Lower lobe of right lung (tissue), 2 donors: Measurements from ENCODE around the gene ANKRD24. TPM values are rescaled to one million over a fixed set of nuclear protein-coding genes. Genes with fewer than 3 reads are reported as not detected.

Experiments used
- ATAC-seq, 2 donors: fragments of 200-7000 bp; cut with Tn5 transposase; one replicate each; pipeline ENCODE4 v1.9.1; 2020 to 2022; ENCODE audit warnings: mild to moderate bottlenecking in 2 of 2, moderate library complexity in 2 of 2
- DNase-seq: peaks from one replicate; pipeline ENCODE4 v3.0.0-alpha.2; 2020
- H3K27ac ChIP-seq: fragments of 200-600 bp; one replicate; pipeline ENCODE4 v1.8.0; 2022
- H3K27me3 ChIP-seq: fragments of 200-600 bp; one replicate; pipeline ENCODE4 v1.8.0; 2022; ENCODE audit warnings: low read depth
- H3K36me3 ChIP-seq: fragments of 200-600 bp; one replicate; pipeline ENCODE4 v1.8.0; 2022; ENCODE audit warnings: mild to moderate bottlenecking
- H3K4me1 ChIP-seq: fragments of 200-600 bp; one replicate; pipeline ENCODE4 v1.8.0; 2022
- H3K4me3 ChIP-seq: fragments of 200-600 bp; one replicate; pipeline ENCODE4 v1.8.0; 2022; ENCODE audit warnings: mild to moderate bottlenecking
- H3K9me3 ChIP-seq: fragments of 200-600 bp; one replicate; pipeline ENCODE4 v1.8.0; 2022
- intact Hi-C: fragments of 100-400 bp; cut with DNase I; formaldehyde crosslinking; loops from one replicate; pipeline ENCODE4 v1.11.0; 2022
- total RNA-seq: library from RNA; stranded (reverse); fragmentation: NEBNext Ultra II Directional; extraction: Animal tissue kit (Norgen Biotek cat#: 25700); gene quantifications from one replicate; pipeline ENCODE4 v1.2.1, GENCODE V29; 2021
- TF ChIP-seq, protein P1 (sequence below): fragments of 200-600 bp; IDR thresholded peaks from one replicate; pipeline ENCODE4 v1.8.0; 2022; ENCODE audit warnings: antibody characterized with exemption, mild to moderate bottlenecking
- donor health status: DM: no; HTN: yes; CAD: no; lungs with severe emphysema.

Gene ANKRD24
- total RNA-seq, 1 donor from 2014 or later, result 1.9 TPM

DNA sequence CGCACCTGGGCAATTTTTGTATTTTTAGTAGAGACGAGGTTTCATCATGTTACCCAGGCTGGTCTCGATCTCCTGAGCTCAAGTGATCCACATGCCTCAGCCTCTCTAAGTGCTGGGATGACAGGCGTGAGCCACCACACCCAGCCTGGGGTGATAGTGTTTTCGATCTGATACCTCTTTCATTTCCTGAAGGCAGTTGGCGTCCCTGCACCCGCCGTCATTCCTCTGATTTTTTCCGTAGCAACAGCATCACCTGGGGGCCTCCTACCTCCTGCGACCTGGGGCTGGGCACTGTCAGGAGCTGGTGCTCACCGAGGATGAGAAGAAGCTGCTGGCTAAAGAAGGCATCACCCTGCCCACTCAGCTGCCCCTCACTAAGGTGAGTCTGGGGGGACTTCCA, 18.2 kb upstream of the ANKRD24 start:
- Histone ChIP-seq H3K4me1 (no peaks in the 10 kb centered on the region), H3K27ac (no peak overlapping the region), H3K36me3 (no peaks in the 10 kb centered on the region), H3K27me3 (peaks cover 10% of the 10 kb centered on the region), H3K9me3 (no peaks in the 10 kb centered on the region), H3K4me3 (no peak overlapping the region)
- intact Hi-C loops, result no loop called here
- DNase-seq (no peak), ATAC-seq (no peak)
- TF ChIP-seq, protein P1, sequence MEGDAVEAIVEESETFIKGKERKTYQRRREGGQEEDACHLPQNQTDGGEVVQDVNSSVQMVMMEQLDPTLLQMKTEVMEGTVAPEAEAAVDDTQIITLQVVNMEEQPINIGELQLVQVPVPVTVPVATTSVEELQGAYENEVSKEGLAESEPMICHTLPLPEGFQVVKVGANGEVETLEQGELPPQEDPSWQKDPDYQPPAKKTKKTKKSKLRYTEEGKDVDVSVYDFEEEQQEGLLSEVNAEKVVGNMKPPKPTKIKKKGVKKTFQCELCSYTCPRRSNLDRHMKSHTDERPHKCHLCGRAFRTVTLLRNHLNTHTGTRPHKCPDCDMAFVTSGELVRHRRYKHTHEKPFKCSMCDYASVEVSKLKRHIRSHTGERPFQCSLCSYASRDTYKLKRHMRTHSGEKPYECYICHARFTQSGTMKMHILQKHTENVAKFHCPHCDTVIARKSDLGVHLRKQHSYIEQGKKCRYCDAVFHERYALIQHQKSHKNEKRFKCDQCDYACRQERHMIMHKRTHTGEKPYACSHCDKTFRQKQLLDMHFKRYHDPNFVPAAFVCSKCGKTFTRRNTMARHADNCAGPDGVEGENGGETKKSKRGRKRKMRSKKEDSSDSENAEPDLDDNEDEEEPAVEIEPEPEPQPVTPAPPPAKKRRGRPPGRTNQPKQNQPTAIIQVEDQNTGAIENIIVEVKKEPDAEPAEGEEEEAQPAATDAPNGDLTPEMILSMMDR, result no peak

DNA sequence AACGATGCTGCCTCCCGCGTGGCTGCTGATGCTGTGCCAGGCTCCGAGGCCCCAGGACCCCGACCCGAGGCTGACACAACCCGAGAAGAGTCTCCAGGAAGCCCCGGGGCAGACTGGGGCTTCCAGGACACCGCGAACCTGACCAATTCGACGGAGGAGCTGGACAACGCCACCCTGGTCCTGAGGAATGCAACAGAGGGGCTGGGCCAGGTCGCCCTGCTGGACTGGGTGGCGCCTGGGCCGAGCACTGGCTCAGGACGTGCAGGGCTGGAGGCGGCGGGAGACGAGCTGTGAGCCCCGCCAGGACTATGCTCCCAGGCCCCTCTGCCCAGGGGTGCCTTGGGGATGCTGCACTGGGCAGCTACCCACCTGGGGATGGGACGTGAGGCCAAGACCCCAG, 10.8 kb upstream of the ANKRD24 start:
- Histone ChIP-seq H3K27ac (no peak overlapping the region), H3K27me3 (peaks cover 17% of the 10 kb centered on the region), H3K4me1 (no peaks in the 10 kb centered on the region), H3K36me3 (peaks cover 22% of the 10 kb centered on the region), H3K9me3 (no peaks in the 10 kb centered on the region), H3K4me3 (no peak overlapping the region)
- ATAC-seq (no peak), DNase-seq (no peak)
- intact Hi-C loops, result no loop called here
- TF ChIP-seq, protein P1, result no peak

DNA sequence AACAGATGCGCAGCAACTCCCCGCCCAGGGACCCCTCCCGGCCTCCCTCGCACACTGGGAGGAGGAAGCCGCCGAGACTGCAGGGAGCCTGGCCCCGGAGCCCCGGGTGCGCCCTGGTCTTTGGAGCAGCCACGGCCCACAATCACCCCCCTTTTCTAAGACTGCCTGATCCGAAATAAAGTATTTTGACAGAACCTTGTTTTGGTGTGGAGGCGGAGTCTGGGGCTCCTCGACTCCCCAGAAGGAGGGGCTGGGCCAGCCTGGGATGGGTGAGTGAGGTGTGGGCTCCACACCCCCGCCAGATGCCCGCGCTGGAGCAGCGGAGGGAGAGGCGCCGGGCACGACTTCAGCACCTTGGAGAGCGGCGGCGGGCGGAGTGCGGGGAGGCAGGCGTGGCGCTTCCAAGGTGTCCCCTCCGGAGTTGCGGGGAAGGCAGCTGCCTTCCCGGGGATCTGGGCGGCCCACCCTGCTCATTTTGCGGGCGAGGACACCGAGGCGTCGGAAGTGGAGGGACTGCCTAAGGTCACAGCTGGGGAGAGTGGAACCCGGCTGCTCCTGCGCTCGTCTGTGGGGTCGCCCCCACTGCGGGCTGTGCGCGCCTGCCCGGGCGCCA, 9.5 kb upstream of the ANKRD24 start:
- peak; percentile 77 to 84 for ATAC-seq
- intact Hi-C loops, result no loop called here
- H3K36me3 ChIP-seq, result peaks cover 33% of the 10 kb centered on the region
- no peak overlapping the region for H3K27ac ChIP-seq
- no peaks in the 10 kb centered on the region for H3K9me3 ChIP-seq
- H3K27me3 ChIP-seq, result peaks cover 12% of the 10 kb centered on the region
- H3K4me3 ChIP-seq, result no peak overlapping the region
- peak; percentile 60 for DNase-seq
- TF ChIP-seq, protein P1, result no peak
- no peaks in the 10 kb centered on the region for H3K4me1 ChIP-seq

DNA sequence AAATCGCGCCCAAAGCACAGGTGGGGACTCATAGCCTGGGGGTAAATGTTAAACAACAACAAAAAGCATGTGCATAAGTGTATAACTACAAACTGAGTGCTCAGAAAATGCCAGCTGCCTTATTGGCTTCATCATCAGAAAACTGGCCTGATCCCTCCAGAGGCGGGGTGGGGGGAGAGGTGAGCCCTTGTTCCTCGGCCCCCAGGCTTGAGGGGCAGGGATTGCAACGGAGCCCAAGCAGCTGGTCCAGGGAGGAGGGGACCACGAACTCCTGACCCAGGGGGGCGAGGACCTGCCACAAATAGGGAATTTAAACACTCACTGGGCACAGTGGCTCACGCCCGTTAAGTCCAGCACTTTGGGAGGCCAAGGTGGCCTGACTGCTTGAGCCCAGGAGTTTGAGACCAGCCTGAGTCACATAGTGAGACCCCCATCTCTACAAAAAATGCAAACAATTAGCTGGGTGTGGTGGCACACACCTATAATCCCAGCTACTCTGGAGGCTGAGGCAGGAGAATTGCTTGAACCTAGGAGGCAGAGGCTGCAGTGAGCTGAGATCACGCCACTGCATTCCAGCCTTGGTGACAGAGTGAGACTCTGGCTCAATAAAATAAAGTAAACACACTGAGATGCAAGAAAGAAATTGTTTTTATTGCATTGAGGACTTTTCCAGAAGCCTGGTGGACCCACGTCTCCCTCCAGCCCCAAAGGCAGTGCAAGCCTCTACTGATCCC, 8.8 kb upstream of the ANKRD24 start:
- no peak for ATAC-seq
- TF ChIP-seq, protein P1, result no peak
- intact Hi-C loops, result no loop called here

DNA sequence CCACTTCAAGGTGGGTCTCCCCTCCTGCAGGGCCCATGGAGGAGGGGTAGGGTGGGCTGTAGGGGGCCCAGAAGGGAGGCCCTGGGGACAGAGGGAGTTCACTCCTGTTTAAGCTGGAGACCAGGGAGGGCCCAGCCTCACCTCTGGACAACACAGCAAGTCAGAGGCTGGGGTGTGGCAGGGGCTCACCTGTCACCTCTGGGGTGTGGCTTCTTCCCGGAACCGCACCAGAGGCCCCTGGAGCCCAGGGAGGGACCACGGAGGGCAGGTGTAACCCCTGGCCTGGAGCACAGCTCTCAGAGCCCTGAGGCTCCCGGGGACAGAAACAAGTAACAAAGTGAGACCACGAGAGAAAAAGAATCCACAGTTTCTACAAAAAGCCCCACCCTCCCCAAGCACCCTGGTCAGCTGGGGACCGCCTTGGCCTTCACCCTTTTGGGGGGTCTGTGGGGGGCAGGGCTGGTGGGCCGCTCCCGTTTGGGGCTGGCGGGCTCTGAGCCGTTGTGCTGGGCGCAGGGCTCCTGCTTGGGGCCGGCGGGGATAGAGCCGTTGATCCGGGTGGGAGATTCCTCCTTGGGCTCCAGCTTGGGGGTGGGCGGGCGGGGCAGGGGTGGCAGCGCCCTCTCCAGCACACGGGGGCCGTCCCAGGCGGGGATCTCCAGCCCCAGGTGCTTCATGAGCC, 8.1 kb upstream of the ANKRD24 start:
- H3K9me3 ChIP-seq, result no peaks in the 10 kb centered on the region
- H3K4me3 ChIP-seq, result no peak overlapping the region
- peaks cover 12% of the 10 kb centered on the region for H3K27me3 ChIP-seq
- no peaks in the 10 kb centered on the region for H3K4me1 ChIP-seq
- ATAC-seq (no peak), DNase-seq (no peak)
- H3K36me3 ChIP-seq, result peaks cover 47% of the 10 kb centered on the region
- TF ChIP-seq, protein P1, result no peak
- no peak overlapping the region for H3K27ac ChIP-seq
- intact Hi-C loops, result no loop called here

More for the DNA sequence above, 8.8 kb upstream of the ANKRD24 start:
- no peak overlapping the region for H3K4me3 ChIP-seq
- no peaks in the 10 kb centered on the region for H3K9me3 ChIP-seq
- H3K27me3 ChIP-seq, result peaks cover 12% of the 10 kb centered on the region
- no peak for DNase-seq
- no peak overlapping the region for H3K27ac ChIP-seq
- no peaks in the 10 kb centered on the region for H3K4me1 ChIP-seq
- H3K36me3 ChIP-seq, result peaks cover 39% of the 10 kb centered on the region
